SJSA1 (cell line): ENCODE data around the gene SGF29. TPM values are rescaled to one million over a fixed set of nuclear protein-coding genes. Genes with fewer than 3 reads are reported as not detected.
"Not testable (repeated sequence)": the region's sequence is repeated elsewhere in the genome, so short reads cannot be mapped to it uniquely, and the experiment has no call there.

Experiments
- DNase-seq, 2 experiments: peaks; one replicate each; pipeline ENCODE4 v3.0.0-alpha.2; 2015 to 2020; ENCODE audit warnings: low spot score in 2 of 2, low read depth in 1 of 2
- H3K27ac ChIP-seq: fragments of 250-450 bp; sonication (Bioruptor Pico); 2 replicates; pipeline ENCODE4 v1.5.1; 2020; ENCODE audit warnings: mild to moderate bottlenecking, moderate library complexity
- H3K27me3 ChIP-seq: fragments of 250-450 bp; sonication (Bioruptor Pico); replicated peaks from 2 replicates; pipeline ENCODE4 v1.5.1; 2020; ENCODE audit warnings: mild to moderate bottlenecking, moderate library complexity
- H3K36me3 ChIP-seq: fragments of 250-450 bp; sonication (Bioruptor Pico); 2 replicates; pipeline ENCODE4 v1.5.1; 2020; ENCODE audit warnings: mild to moderate bottlenecking
- H3K4me1 ChIP-seq: fragments of 250-450 bp; sonication (Bioruptor Pico); replicated peaks from 2 replicates; pipeline ENCODE4 v1.6.1; 2021; ENCODE audit warnings: mild to moderate bottlenecking
- H3K4me3 ChIP-seq: fragments of 250-450 bp; sonication (Bioruptor Pico); 2 replicates; pipeline ENCODE4 v1.5.1; 2020; ENCODE audit warnings: mild to moderate bottlenecking
- H3K9me3 ChIP-seq: fragments of 250-450 bp; sonication (Bioruptor Pico); replicated peaks from 2 replicates; pipeline ENCODE4 v1.5.1; 2020; ENCODE audit warnings: mild to moderate bottlenecking
- total RNA-seq: library from RNA; depleted of rRNA; stranded (reverse); fragments of >200 nt; shearing (Covaris generic); gene quantifications from 2 replicates; pipeline ENCODE4 v1.2.3, GENCODE V29; 2014; rRNA removed

SGF29 gene
- total RNA-seq, 1 experiment from 2014 or later: 20.6 TPM

GRCh38 chr16:28637765-28638164, 84.0 kb downstream of the SGF29 start, which contains the start of gene NPIPB8:
Gene NPIPB8 (plus strand): TSS chr16:28638065. CDS start chr16:28638361, 296 bp downstream.
- not testable (repeated sequence) for H3K36me3 ChIP-seq, H3K9me3 ChIP-seq, DNase-seq, H3K4me3 ChIP-seq, H3K27me3 ChIP-seq, H3K4me1 ChIP-seq, H3K27ac ChIP-seq

- H3K4me3 ChIP-seq, DNase-seq: not testable (repeated sequence)
These were observed 84.6 kb downstream of the SGF29 start for GRCh38 chr16:28638359-28638758.

GRCh38 chr16:28639959-28640358, 86.2 kb downstream of the SGF29 start:
- not testable (repeated sequence) for H3K27ac ChIP-seq, H3K4me1 ChIP-seq, H3K9me3 ChIP-seq, H3K27me3 ChIP-seq, DNase-seq, H3K4me3 ChIP-seq, H3K36me3 ChIP-seq

More at GRCh38 chr16:28638359-28638758, 84.6 kb downstream of the SGF29 start:
- not testable (repeated sequence) for H3K36me3 ChIP-seq, H3K4me1 ChIP-seq, H3K9me3 ChIP-seq, H3K27ac ChIP-seq, H3K27me3 ChIP-seq

Other genes starting within 250 kb of the SGF29 start
- gene NPIPB6, start 190.4 kb upstream of the SGF29 start, total RNA-seq: 1.2 TPM in 1 of 2 replicates, not detected in the other
- gene EIF3CL, start 150.1 kb upstream of the SGF29 start, total RNA-seq: 43.3 and 49.8 TPM in 2 replicates
- not detected in 2 replicates for gene NPIPB7, start 81.6 kb upstream of the SGF29 start, total RNA-seq
- gene CLN3, start 61.8 kb upstream of the SGF29 start, total RNA-seq: 4.7 and 6.9 TPM in 2 replicates
- not detected in 2 replicates for gene APOBR, start 59.3 kb upstream of the SGF29 start, total RNA-seq
- gene IL27, start 47.1 kb upstream of the SGF29 start, total RNA-seq: not detected in 2 replicates
- 0.16 and 0.92 TPM in 2 replicates for gene NUPR1, start 14.9 kb upstream of the SGF29 start, total RNA-seq
- gene SULT1A2, start 43.1 kb downstream of the SGF29 start, total RNA-seq: not detected in 2 replicates
- 0.79 TPM in 1 of 2 replicates, not detected in the other for gene SULT1A1, start 56.1 kb downstream of the SGF29 start, total RNA-seq
- not detected in 2 replicates for gene NPIPB8, start 84.1 kb downstream of the SGF29 start, total RNA-seq
- gene EIF3C, start 157.5 kb downstream of the SGF29 start, total RNA-seq: 53.2 and 76.5 TPM in 2 replicates
- gene NPIPB9, start 197.9 kb downstream of the SGF29 start, total RNA-seq: 0.61 and 1.4 TPM in 2 replicates